ENCODE results near the gene PPM1N.

PPM1N gene

GRCh38 chr19:45484273-45484945, 13.8 kb upstream of the PPM1N start:
- TF ChIP-seq CTCF (IDR thresholded peaks at IDR 0.05) (no peak), ZFX (IDR thresholded peaks at IDR 0.05; ENCODE audit: borderline replicate concordance) (no peak)
- no peak overlapping the region for H3K27ac ChIP-seq

- TF ChIP-seq ZFX (IDR thresholded peaks at IDR 0.05; ENCODE audit: borderline replicate concordance) (no peak), CTCF (IDR thresholded peaks at IDR 0.05) (peak; percentile 90)
- peak overlapping the region; percentile 57 for H3K27ac ChIP-seq
These were observed 12.8 kb upstream of the PPM1N start for GRCh38 chr19:45485305-45486077.

GRCh38 chr19:45488708-45489107, 9.5 kb upstream of the PPM1N start:
- TF ChIP-seq ZFX (IDR thresholded peaks at IDR 0.05; ENCODE audit: borderline replicate concordance): no peak
- TF ChIP-seq CTCF (IDR thresholded peaks at IDR 0.05): no peak
- H3K27ac ChIP-seq: no peak overlapping the region

- TF ChIP-seq ZFX (IDR thresholded peaks at IDR 0.05; ENCODE audit: borderline replicate concordance) (no peak), CTCF (IDR thresholded peaks at IDR 0.05) (no peak)
These were observed 8.9 kb upstream of the PPM1N start for GRCh38 chr19:45489216-45489855.

GRCh38 chr19:45492137-45492626, 6.1 kb upstream of the PPM1N start:
- no peak for TF ChIP-seq CTCF (IDR thresholded peaks at IDR 0.05)
- no peak for TF ChIP-seq ZFX (IDR thresholded peaks at IDR 0.05; ENCODE audit: borderline replicate concordance)
- H3K27ac ChIP-seq: peak overlapping the region; percentile 72

More at GRCh38 chr19:45489216-45489855, 8.9 kb upstream of the PPM1N start:
- no peak overlapping the region for H3K27ac ChIP-seq

GRCh38 chr19:45492627-45493470, 5.4 kb upstream of the PPM1N start:
- TF ChIP-seq ZFX (IDR thresholded peaks at IDR 0.05; ENCODE audit: borderline replicate concordance) (no peak), CTCF (IDR thresholded peaks at IDR 0.05) (no peak)
- peak overlapping the region; percentile 72 for H3K27ac ChIP-seq
